ENCODE measurements around the gene PANX3. TPM values are rescaled to one million over a fixed set of nuclear protein-coding genes. Genes with fewer than 3 reads are reported as not detected.

The PANX3 gene
- polyA plus RNA-seq, 1 of the 3 experiments (the other 2 are of a cell fraction): not detected

- Histone ChIP-seq H3K4me1 (ENCODE audit: control insufficient read depth in 1 of 2, insufficient read depth in 2 of 2, low read depth in 1 of 2, low read length in 1 of 2) (peaks cover 4 to 12% of the 10 kb centered on the region in 2 experiments; a peak in 3 of 4 replicates), H3K9me3 (no peaks in the 10 kb centered on the region), H3K9me2 (no peaks in the 10 kb centered on the region), H3K27me3 (ENCODE audit: insufficient read depth) (peaks cover under 1% of the 10 kb centered on the region; the same call in 1 of the 2 replicates), H3K79me2 (ENCODE audit: insufficient read depth) (peaks cover 45% of the 10 kb centered on the region), H4K20me1 (ENCODE audit: insufficient read depth) (peaks cover 23% of the 10 kb centered on the region; the same call in 1 of the 2 replicates), H3F3A (replicated peaks; ENCODE audit: insufficient read depth) (peaks cover 5% of the 10 kb centered on the region), H2AFZ (ENCODE audit: low read depth) (no peak overlapping the region), H3K9ac (no peak overlapping the region), H3K4me2 (no peak overlapping the region), H3K36me3 (replicated peaks in 1 of 2; ENCODE audit: control insufficient read depth in 1 of 2, insufficient read depth in 2 of 2, low read length in 1 of 2) (peaks cover 50 to 60% of the 10 kb centered on the region in 2 experiments), H3K27ac (ENCODE audit: low read depth in 2 of 2, low read length in 1 of 2) (no peak overlapping the region), H3K4me3 (ENCODE audit: low read depth in 2 of 2, low read length in 1 of 2) (no peak overlapping the region)
- DNase-seq: no peak
- ChIA-PET POLR2A (no interaction called here), CTCF (interaction anchor here (0.6 to 1.0 kb wide), 2 partner anchors 251 to 1431 kb away, joined by 3 to 5 read pairs; no protein-coding TSS in a partner anchor)
- 96% methylated on average over 3 of the region's 3 CpGs for WGBS (ENCODE audit: low lambda C conversion rate)
- TF ChIP-seq, protein P1, sequence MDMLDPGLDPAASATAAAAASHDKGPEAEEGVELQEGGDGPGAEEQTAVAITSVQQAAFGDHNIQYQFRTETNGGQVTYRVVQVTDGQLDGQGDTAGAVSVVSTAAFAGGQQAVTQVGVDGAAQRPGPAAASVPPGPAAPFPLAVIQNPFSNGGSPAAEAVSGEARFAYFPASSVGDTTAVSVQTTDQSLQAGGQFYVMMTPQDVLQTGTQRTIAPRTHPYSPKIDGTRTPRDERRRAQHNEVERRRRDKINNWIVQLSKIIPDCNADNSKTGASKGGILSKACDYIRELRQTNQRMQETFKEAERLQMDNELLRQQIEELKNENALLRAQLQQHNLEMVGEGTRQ (IDR thresholded peaks at IDR 0.05; ENCODE audit: borderline replicate concordance, low read depth, low read length): no peak
- TF ChIP-seq PBX3 (IDR thresholded peaks at IDR 0.05) (no peak), SIN3A (IDR thresholded peaks at IDR 0.05; ENCODE audit: borderline replicate concordance, low read depth, low read length) (no peak), ELF1 (IDR thresholded peaks at IDR 0.05) (no peak), USF1 (IDR thresholded peaks at IDR 0.05; ENCODE audit: borderline replicate concordance, low read depth) (no peak)
- TF ChIP-seq, protein P2, sequence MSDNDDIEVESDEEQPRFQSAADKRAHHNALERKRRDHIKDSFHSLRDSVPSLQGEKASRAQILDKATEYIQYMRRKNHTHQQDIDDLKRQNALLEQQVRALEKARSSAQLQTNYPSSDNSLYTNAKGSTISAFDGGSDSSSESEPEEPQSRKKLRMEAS (IDR thresholded peaks at IDR 0.05; ENCODE audit: low read depth): no peak
- TF ChIP-seq, protein P3, sequence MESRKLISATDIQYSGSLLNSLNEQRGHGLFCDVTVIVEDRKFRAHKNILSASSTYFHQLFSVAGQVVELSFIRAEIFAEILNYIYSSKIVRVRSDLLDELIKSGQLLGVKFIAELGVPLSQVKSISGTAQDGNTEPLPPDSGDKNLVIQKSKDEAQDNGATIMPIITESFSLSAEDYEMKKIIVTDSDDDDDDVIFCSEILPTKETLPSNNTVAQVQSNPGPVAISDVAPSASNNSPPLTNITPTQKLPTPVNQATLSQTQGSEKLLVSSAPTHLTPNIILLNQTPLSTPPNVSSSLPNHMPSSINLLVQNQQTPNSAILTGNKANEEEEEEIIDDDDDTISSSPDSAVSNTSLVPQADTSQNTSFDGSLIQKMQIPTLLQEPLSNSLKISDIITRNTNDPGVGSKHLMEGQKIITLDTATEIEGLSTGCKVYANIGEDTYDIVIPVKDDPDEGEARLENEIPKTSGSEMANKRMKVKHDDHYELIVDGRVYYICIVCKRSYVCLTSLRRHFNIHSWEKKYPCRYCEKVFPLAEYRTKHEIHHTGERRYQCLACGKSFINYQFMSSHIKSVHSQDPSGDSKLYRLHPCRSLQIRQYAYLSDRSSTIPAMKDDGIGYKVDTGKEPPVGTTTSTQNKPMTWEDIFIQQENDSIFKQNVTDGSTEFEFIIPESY (IDR thresholded peaks at IDR 0.05; ENCODE audit: borderline replicate concordance, low read depth): no peak
These were observed 14.4 kb downstream of the PANX3 start for GRCh38 chr11:124625504-124626168.

GRCh38 chr11:124627546-124627945 is 16.3 kb downstream of the PANX3 start:
- Histone ChIP-seq H3K27ac (ENCODE audit: low read depth in 2 of 2, low read length in 1 of 2) (no peak overlapping the region), H3K9me3 (no peaks in the 10 kb centered on the region), H3K4me1 (ENCODE audit: control insufficient read depth in 1 of 2, insufficient read depth in 2 of 2, low read depth in 1 of 2, low read length in 1 of 2) (peaks cover 4 to 8% of the 10 kb centered on the region in 2 experiments; a peak in 3 of 4 replicates), H3K4me3 (ENCODE audit: low read depth in 2 of 2, low read length in 1 of 2) (no peak overlapping the region), H3K4me2 (no peak overlapping the region), H3K9ac (no peak overlapping the region), H3K27me3 (ENCODE audit: insufficient read depth) (no peaks in the 10 kb centered on the region), H3F3A (replicated peaks; ENCODE audit: insufficient read depth) (peaks cover 5% of the 10 kb centered on the region), H3K79me2 (ENCODE audit: insufficient read depth) (peaks cover 45% of the 10 kb centered on the region), H3K9me2 (no peaks in the 10 kb centered on the region), H4K20me1 (ENCODE audit: insufficient read depth) (peaks cover 23% of the 10 kb centered on the region; the same call in 1 of the 2 replicates), H3K36me3 (replicated peaks in 1 of 2; ENCODE audit: control insufficient read depth in 1 of 2, insufficient read depth in 2 of 2, low read length in 1 of 2) (peaks cover 65 to 79% of the 10 kb centered on the region in 2 experiments), H2AFZ (ENCODE audit: low read depth) (no peak overlapping the region)
- TF ChIP-seq, protein P2 (IDR thresholded peaks at IDR 0.05; ENCODE audit: low read depth): no peak
- TF ChIP-seq FOXJ3 (CRISPR knock-in tag; IDR thresholded peaks at IDR 0.05): no peak
- 93% methylated on average over 5 of the region's 5 CpGs for WGBS (ENCODE audit: low lambda C conversion rate)
- POLR2A ChIA-PET: no interaction called here
- CTCF ChIA-PET: interaction anchor here (0.9 to 1.5 kb wide), 3 partner anchors 11 to 135 kb away, joined by 3 to 8 read pairs (median 4); no protein-coding TSS in a partner anchor
- no peak for DNase-seq

Data from SK-N-SH (cell line).